ENCODE results near the gene C9orf57. TPM values are rescaled to one million over a fixed set of nuclear protein-coding genes. Genes with fewer than 3 reads are reported as not detected.
"Not testable (repeated sequence)": the region's sequence is repeated elsewhere in the genome, so short reads cannot be mapped to it uniquely, and the experiment has no call there.

Gene C9orf57
- total RNA-seq: not detected

- WGBS, 2 donors: 90 to 93% methylated on average over 4 of the region's 4 CpGs
- Histone ChIP-seq H3K27ac (no peak within 1 kb of the TSS), H3K4me3 (no peak within 1 kb of the TSS), H3K4me1 (no peaks in the 10 kb centered on the region), H3K9me3 (no peaks in the 10 kb centered on the region), H3K36me3 (no peaks in the 10 kb centered on the region), H3K27me3 (no peaks in the 10 kb centered on the region)
- TF ChIP-seq POLR2A (IDR thresholded peaks at IDR 0.05) (no peak), EP300 (IDR thresholded peaks at IDR 0.05) (no peak), CTCF (IDR thresholded peaks at IDR 0.05) (no peak)
- DNase-seq (ENCODE audit: low spot score in 2 of 2): no peak
These were observed at the start of gene C9orf57 for GRCh38 chr9:72060513-72060912. TSS of gene C9orf57 (minus strand) at chr9:72060613. CDS start at chr9:72059331, 1,282 bp downstream.

- H3K36me3 ChIP-seq: no peaks in the 10 kb centered on the region
- no peaks in the 10 kb centered on the region for H3K4me1 ChIP-seq
- H3K27ac ChIP-seq: no peak overlapping the region
- no peak overlapping the region for H3K4me3 ChIP-seq
- TF ChIP-seq POLR2A (IDR thresholded peaks at IDR 0.05) (no peak), CTCF (IDR thresholded peaks at IDR 0.05) (no peak), EP300 (IDR thresholded peaks at IDR 0.05) (no peak)
- WGBS, 2 donors: 83 to 88% methylated on average over 2 of the region's 2 CpGs
- no peak for DNase-seq (ENCODE audit: low spot score in 2 of 2)
- H3K9me3 ChIP-seq: peaks cover 0 to 37% (median 0%) of the 10 kb centered on the region in 4 donors
- no peaks in the 10 kb centered on the region for H3K27me3 ChIP-seq
These were observed 42.1 kb upstream of the C9orf57 start for GRCh38 chr9:72102520-72102919.

GRCh38 chr9:72095520-72095919, 35.1 kb upstream of the C9orf57 start:
- not testable (repeated sequence) for H3K4me3 ChIP-seq; H3K36me3 ChIP-seq; H3K27ac ChIP-seq; H3K27me3 ChIP-seq; H3K4me1 ChIP-seq; DNase-seq (ENCODE audit: low spot score in 2 of 2)
- peaks cover 0 to 34% (median 0%) of the 10 kb centered on the region in 4 donors for H3K9me3 ChIP-seq
- WGBS, 2 donors: 65 to 68% methylated on average over 3 of the region's 3 CpGs

GRCh38 chr9:72092820-72093219, 32.4 kb upstream of the C9orf57 start:
- H3K4me1 ChIP-seq: no peaks in the 10 kb centered on the region
- H3K9me3 ChIP-seq: peaks cover 0 to 17% (median 1%) of the 10 kb centered on the region in 4 donors
- no peaks in the 10 kb centered on the region for H3K27me3 ChIP-seq
- H3K36me3 ChIP-seq: no peaks in the 10 kb centered on the region
- H3K4me3 ChIP-seq: no peak overlapping the region
- H3K27ac ChIP-seq: no peak overlapping the region
- TF ChIP-seq POLR2A (IDR thresholded peaks at IDR 0.05) (no peak), CTCF (IDR thresholded peaks at IDR 0.05) (no peak), EP300 (IDR thresholded peaks at IDR 0.05) (no peak)
- no peak for DNase-seq (ENCODE audit: low spot score in 2 of 2)
- 85% methylated on average over 6 of the region's 6 CpGs for WGBS, 2 donors

- Histone ChIP-seq H3K27ac (no peak overlapping the region), H3K4me1 (no peaks in the 10 kb centered on the region), H3K36me3 (no peaks in the 10 kb centered on the region), H3K27me3 (no peaks in the 10 kb centered on the region), H3K4me3 (no peak overlapping the region), H3K9me3 (peaks cover 0 to 3% (median 1%) of the 10 kb centered on the region in 4 donors)
- TF ChIP-seq EP300 (IDR thresholded peaks at IDR 0.05): no peak
- 77 to 79% methylated on average over 2 of the region's 2 CpGs for WGBS, 2 donors
- no peak for DNase-seq (ENCODE audit: low spot score in 2 of 2)
These were observed 29.2 kb upstream of the C9orf57 start for GRCh38 chr9:72089451-72090130.

GRCh38 chr9:72082536-72082935, 22.1 kb upstream of the C9orf57 start:
- Histone ChIP-seq H3K36me3 (no peaks in the 10 kb centered on the region), H3K4me3 (no peak overlapping the region), H3K27ac (no peak overlapping the region), H3K4me1 (no peaks in the 10 kb centered on the region), H3K27me3 (no peaks in the 10 kb centered on the region), H3K9me3 (peaks cover 0 to 3% (median 0%) of the 10 kb centered on the region in 4 donors)
- no peak for DNase-seq (ENCODE audit: low spot score in 2 of 2)
- whole genome bisulfite sequencing, 2 donors: 72 to 77% methylated on average over 2 of the region's 2 CpGs
- TF ChIP-seq POLR2A (IDR thresholded peaks at IDR 0.05) (no peak), CTCF (IDR thresholded peaks at IDR 0.05) (no peak), EP300 (IDR thresholded peaks at IDR 0.05) (no peak)

- not testable (repeated sequence) for H3K27me3 ChIP-seq; H3K27ac ChIP-seq; H3K4me1 ChIP-seq; DNase-seq (ENCODE audit: low spot score in 2 of 2); H3K4me3 ChIP-seq; H3K36me3 ChIP-seq
- WGBS, 2 donors: 92 to 94% methylated on average over 2 of the region's 2 CpGs
- H3K9me3 ChIP-seq: peaks cover 0 to 42% (median 0%) of the 10 kb centered on the region in 4 donors
These were observed 14.3 kb upstream of the C9orf57 start for GRCh38 chr9:72074666-72075065.
